Loucy (cell line): ENCODE measurements around the gene SCT.

Experiments
- H2AFZ ChIP-seq: fragments of 200-600 bp; sonication (generic); 2 replicates; pipeline ENCODE4 v1.6.0; 2016; ENCODE audit warnings: antibody characterized with exemption, mild to moderate bottlenecking, low read length, moderate library complexity
- H3F3A ChIP-seq: fragments of 200-600 bp; 2 replicates; pipeline ENCODE4 v1.6.0; 2016; ENCODE audit warnings: antibody characterized with exemption, low read depth, mild to moderate bottlenecking
- H3K27me3 ChIP-seq: fragments of 200-600 bp; sonication (generic); 2 replicates; pipeline ENCODE4 v1.6.1; 2014; ENCODE audit warnings: low read length, mild to moderate bottlenecking; ENCODE audit not compliant: insufficient read depth, poor library complexity, severe bottlenecking
- H3K36me3 ChIP-seq: fragments of 200-600 bp; sonication (generic); 2 replicates; pipeline ENCODE4 v1.6.1; 2016; ENCODE audit warnings: low read length; ENCODE audit not compliant: insufficient read depth
- H3K4me1 ChIP-seq: fragments of 200-600 bp; sonication (generic); 2 replicates; pipeline ENCODE4 v1.5.1; 2014; ENCODE audit warnings: low read length, mild to moderate bottlenecking; ENCODE audit not compliant: insufficient read depth, poor library complexity, severe bottlenecking
- H3K4me2 ChIP-seq: fragments of 200-600 bp; sonication (generic); 2 replicates; pipeline ENCODE4 v1.6.0; 2014; ENCODE audit warnings: antibody characterized with exemption, low read length, low read depth, mild to moderate bottlenecking; ENCODE audit not compliant: poor library complexity, severe bottlenecking
- H3K4me3 ChIP-seq: fragments of 200-600 bp; sonication (generic); 2 replicates; pipeline ENCODE4 v1.5.1; 2014; ENCODE audit warnings: low read length, mild to moderate bottlenecking, mixed read lengths; ENCODE audit not compliant: poor library complexity, severe bottlenecking
- H3K79me2 ChIP-seq: fragments of 200-600 bp; sonication (generic); 2 replicates; pipeline ENCODE4 v1.6.1; 2014; ENCODE audit warnings: low read length; ENCODE audit not compliant: insufficient read depth
- H3K9ac ChIP-seq: fragments of 200-600 bp; sonication (generic); 2 replicates; pipeline ENCODE4 v1.6.0; 2014; ENCODE audit warnings: mild to moderate bottlenecking, low read depth, low read length, moderate library complexity; ENCODE audit not compliant: poor library complexity, severe bottlenecking
- H3K9me2 ChIP-seq: fragments of 200-600 bp; sonication (generic); replicated peaks from 2 replicates; pipeline ENCODE4 v1.6.1; 2016; ENCODE audit warnings: low read depth, low read length, mixed read lengths
- H3K9me3 ChIP-seq: fragments of 200-600 bp; sonication (generic); 2 replicates; pipeline ENCODE4 v1.6.1; 2014; ENCODE audit warnings: mild to moderate bottlenecking, antibody characterized with exemption, low read length, low read depth; ENCODE audit not compliant: insufficient read depth
- H4K20me1 ChIP-seq: fragments of 200-600 bp; sonication (generic); 2 replicates; pipeline ENCODE4 v1.6.0; 2014; ENCODE audit warnings: antibody characterized with exemption, low read length, mild to moderate bottlenecking; ENCODE audit not compliant: insufficient read depth, poor library complexity, severe bottlenecking
- CTCF ChIP-seq: fragments of 200-600 bp; sonication (generic); conservative IDR thresholded peaks from 2 replicates; pipeline ENCODE4 v1.5.1; 2014; ENCODE audit warnings: mild to moderate bottlenecking, antibody characterized with exemption, low read length
- EZH2phosphoT487 ChIP-seq: fragments of 200-600 bp; IDR thresholded peaks from 2 replicates; pipeline ENCODE4 v1.6.1; 2018; ENCODE audit warnings: antibody characterized with exemption, mild to moderate bottlenecking, moderate library complexity, borderline replicate concordance

Gene SCT

GRCh38 chr11:626475-627307 is at the start of gene SCT:
Gene SCT, minus strand, starts transcription at chr11:627181. Its CDS starts 38 bp downstream, at chr11:627143.
- H3K79me2 ChIP-seq: no peaks in the 10 kb centered on the region
- no peak within 1 kb of the TSS for H2AFZ ChIP-seq
- TF ChIP-seq CTCF: no peak
- no peak for TF ChIP-seq EZH2phosphoT487
- no peak within 1 kb of the TSS for H3K9ac ChIP-seq
- no peaks in the 10 kb centered on the region for H3K9me3 ChIP-seq
- no peaks in the 10 kb centered on the region for H3K36me3 ChIP-seq
- no peaks in the 10 kb centered on the region for H3F3A ChIP-seq
- H3K4me1 ChIP-seq: peaks cover 17% of the 10 kb centered on the region
- H3K4me3 ChIP-seq: no peak within 1 kb of the TSS
- no peaks in the 10 kb centered on the region for H3K27me3 ChIP-seq
- no peaks in the 10 kb centered on the region for H4K20me1 ChIP-seq
- no peaks in the 10 kb centered on the region for H3K9me2 ChIP-seq
- no peak within 1 kb of the TSS for H3K4me2 ChIP-seq

GRCh38 chr11:674406-674805 is 47.4 kb upstream of the SCT start:
- Histone ChIP-seq H3F3A (no peaks in the 10 kb centered on the region), H3K36me3 (peaks cover 38% of the 10 kb centered on the region; the same call in 1 of the 2 replicates)

GRCh38 chr11:673866-674265 is 46.9 kb upstream of the SCT start:
- TF ChIP-seq EZH2phosphoT487: no peak
- no peak for TF ChIP-seq CTCF
- Histone ChIP-seq H3K79me2 (no peaks in the 10 kb centered on the region), H4K20me1 (peaks cover 3% of the 10 kb centered on the region), H3K4me2 (no peak overlapping the region), H3F3A (no peaks in the 10 kb centered on the region), H3K4me1 (no peaks in the 10 kb centered on the region), H3K27me3 (no peaks in the 10 kb centered on the region), H3K9me3 (no peaks in the 10 kb centered on the region), H3K36me3 (peaks cover 37% of the 10 kb centered on the region; the same call in 1 of the 2 replicates), H3K9ac (no peak overlapping the region), H3K4me3 (no peak overlapping the region), H3K9me2 (no peaks in the 10 kb centered on the region), H2AFZ (no peak overlapping the region)

More at GRCh38 chr11:674406-674805, 47.4 kb upstream of the SCT start:
- H3K79me2 ChIP-seq: no peaks in the 10 kb centered on the region
- no peaks in the 10 kb centered on the region for H3K9me2 ChIP-seq
- H2AFZ ChIP-seq: no peak overlapping the region
- no peaks in the 10 kb centered on the region for H3K4me1 ChIP-seq
- H3K4me2 ChIP-seq: no peak overlapping the region
- TF ChIP-seq CTCF: no peak
- peaks cover 3% of the 10 kb centered on the region for H4K20me1 ChIP-seq
- no peaks in the 10 kb centered on the region for H3K9me3 ChIP-seq
- no peaks in the 10 kb centered on the region for H3K27me3 ChIP-seq
- no peak overlapping the region for H3K4me3 ChIP-seq
- H3K9ac ChIP-seq: no peak overlapping the region
